GM21717 (cell line): ENCODE data around the gene NELL1.

ENCODE experiments used
- ATAC-seq: cut with Tn5 transposase; IDR thresholded peaks from one replicate; pipeline ENCODE4 v1.9.1; 2021; ENCODE audit warnings: mild to moderate bottlenecking, moderate library complexity; ENCODE audit not compliant: unreplicated experiment

The NELL1 gene

GRCh38 chr11:20668844-20669819 is at the start of gene NELL1:
Gene NELL1, plus strand, starts transcription at chr11:20669586.
- ATAC-seq, result no peak

- no peak for ATAC-seq
Measured at GRCh38 chr11:20620988-20621387, 48.4 kb upstream of the NELL1 start.

- no peak for ATAC-seq
Measured at GRCh38 chr11:20621679-20622078, 47.7 kb upstream of the NELL1 start.

GRCh38 chr11:20623252-20623651 is 46.1 kb upstream of the NELL1 start:
- no peak for ATAC-seq

- ATAC-seq, result no peak
Measured at GRCh38 chr11:20626279-20626678, 43.1 kb upstream of the NELL1 start.

GRCh38 chr11:20627026-20627425 is 42.4 kb upstream of the NELL1 start:
- ATAC-seq, result no peak

GRCh38 chr11:20627701-20628100 is 41.7 kb upstream of the NELL1 start:
- no peak for ATAC-seq

- no peak for ATAC-seq
Measured at GRCh38 chr11:20631519-20632168, 37.7 kb upstream of the NELL1 start.

- no peak for ATAC-seq
Measured at GRCh38 chr11:20632169-20632532, 37.2 kb upstream of the NELL1 start.

- ATAC-seq, result no peak
Measured at GRCh38 chr11:20634044-20634443, 35.3 kb upstream of the NELL1 start.

- no peak for ATAC-seq
Measured at GRCh38 chr11:20634781-20635180, 34.6 kb upstream of the NELL1 start.

- no peak for ATAC-seq
Measured at GRCh38 chr11:20638074-20638473, 31.3 kb upstream of the NELL1 start.

GRCh38 chr11:20639688-20640087 is 29.7 kb upstream of the NELL1 start:
- no peak for ATAC-seq

GRCh38 chr11:20640401-20640800 is 29.0 kb upstream of the NELL1 start:
- no peak for ATAC-seq

- ATAC-seq, result no peak
Measured at GRCh38 chr11:20644360-20644759, 25.0 kb upstream of the NELL1 start.

GRCh38 chr11:20647976-20648565 is 21.3 kb upstream of the NELL1 start:
- ATAC-seq, result peak; percentile 68

GRCh38 chr11:20652150-20652806 is 17.1 kb upstream of the NELL1 start:
- ATAC-seq, result no peak

GRCh38 chr11:20654038-20654437 is 15.3 kb upstream of the NELL1 start:
- no peak for ATAC-seq

GRCh38 chr11:20656901-20657300 is 12.5 kb upstream of the NELL1 start:
- ATAC-seq, result no peak

- no peak for ATAC-seq
Measured at GRCh38 chr11:20658135-20658534, 11.3 kb upstream of the NELL1 start.

GRCh38 chr11:20661445-20661844 is 7.9 kb upstream of the NELL1 start:
- ATAC-seq, result no peak
